Stimulated activated CD4-positive, alpha-beta T cell treated with anti-CD3 and anti-CD28 coated beads, Interleukin-4, amount 100 ng/mL, for 48 hours (primary cell): ENCODE measurements around the gene ASB6.

Experiments used
- DNase-seq, 2 donors: peaks; one replicate each; pipeline ENCODE4 v3.0.0-alpha.2; 2020; ENCODE audit warnings: low read depth in 2 of 2

Gene ASB6

DNA sequence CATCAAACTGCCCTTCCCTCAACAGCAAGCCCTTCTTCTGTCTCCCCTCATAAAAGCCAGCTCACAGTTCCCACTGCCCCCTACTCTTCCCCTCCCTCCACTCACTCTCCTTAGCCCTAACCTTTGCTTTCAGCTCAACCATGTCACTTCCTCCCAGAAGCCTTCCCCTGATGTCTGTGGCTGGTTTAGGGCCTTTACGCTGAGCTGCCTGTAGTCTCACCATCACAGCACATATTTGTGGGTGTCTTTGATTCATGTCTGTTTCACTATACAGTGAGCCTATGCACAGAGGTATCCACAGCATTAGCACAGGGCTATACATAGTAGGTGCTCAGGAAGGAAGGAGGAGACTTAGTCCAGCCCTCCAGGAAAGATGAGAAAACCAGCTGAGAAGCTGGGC, 55.7 kb downstream of the ASB6 start:
- no peak for DNase-seq

- DNase-seq, result no peak
These were observed 56.6 kb downstream of the ASB6 start for GRCh38 chr9:129585352-129585751.
